Dedifferentiated amniotic fluid mesenchymal stem cell (primary cell): ENCODE results near the gene HTR7.
"Not testable (repeated sequence)": the region's sequence is repeated elsewhere in the genome, so short reads cannot be mapped to it uniquely, and the experiment has no call there.

Experiments used
- DNase-seq: peaks from one replicate; pipeline ENCODE4 v3.0.0-alpha.2; 2016; ENCODE audit errors: extremely low spot score

Gene HTR7

GRCh38 chr10:90858461-90858968 lies 676 bp upstream of the HTR7 start:
- DNase-seq: no peak

GRCh38 chr10:90856964-90857634 lies 740 bp downstream of the HTR7 start:
- no peak for DNase-seq

- DNase-seq: no peak
These were observed 1.6 kb downstream of the HTR7 start for GRCh38 chr10:90856261-90856660.

GRCh38 chr10:90855126-90855525 lies 2.7 kb downstream of the HTR7 start:
- no peak for DNase-seq

- DNase-seq: no peak
These were observed 7.7 kb downstream of the HTR7 start for GRCh38 chr10:90849956-90850749.

- DNase-seq: no peak
These were observed 10.4 kb downstream of the HTR7 start for GRCh38 chr10:90847436-90847835.

GRCh38 chr10:90846746-90847145 lies 11.1 kb downstream of the HTR7 start:
- no peak for DNase-seq

GRCh38 chr10:90845726-90846125 lies 12.1 kb downstream of the HTR7 start:
- no peak for DNase-seq

- DNase-seq: no peak
These were observed 15.1 kb downstream of the HTR7 start for GRCh38 chr10:90842725-90843124.

- no peak for DNase-seq
These were observed 20.4 kb downstream of the HTR7 start for GRCh38 chr10:90837486-90837885.

GRCh38 chr10:90834326-90834725 lies 23.5 kb downstream of the HTR7 start:
- no peak for DNase-seq

GRCh38 chr10:90832111-90832510 lies 25.7 kb downstream of the HTR7 start:
- no peak for DNase-seq

- DNase-seq: no peak
These were observed 35.3 kb downstream of the HTR7 start for GRCh38 chr10:90822508-90822907.

- DNase-seq: not testable (repeated sequence)
These were observed 36.0 kb downstream of the HTR7 start for GRCh38 chr10:90821864-90822263.

GRCh38 chr10:90819911-90820310 lies 37.9 kb downstream of the HTR7 start:
- no peak for DNase-seq

GRCh38 chr10:90818736-90819135 lies 39.1 kb downstream of the HTR7 start:
- no peak for DNase-seq

- DNase-seq: no peak
These were observed 40.5 kb downstream of the HTR7 start for GRCh38 chr10:90817128-90817889.

- DNase-seq: no peak
These were observed 41.4 kb downstream of the HTR7 start for GRCh38 chr10:90816466-90816865.

GRCh38 chr10:90813594-90814365 lies 44.1 kb downstream of the HTR7 start:
- DNase-seq: no peak

- DNase-seq: not testable (repeated sequence)
These were observed 50.7 kb downstream of the HTR7 start for GRCh38 chr10:90807106-90807505.

GRCh38 chr10:90806677-90807076 lies 51.2 kb downstream of the HTR7 start:
- no peak for DNase-seq

GRCh38 chr10:90805206-90805605 lies 52.6 kb downstream of the HTR7 start:
- DNase-seq: no peak
